Kasumi-1 (cell line): ENCODE data around the gene ADCYAP1.
"Not testable (repeated sequence)": the region's sequence is repeated elsewhere in the genome, so short reads cannot be mapped to it uniquely, and the experiment has no call there.

Experiments used
- DNase-seq, 2 experiments: peaks; one replicate each; lab custom pipeline; 2025; lab: John Stamatoyannopoulos, UW

The ADCYAP1 gene

GRCh38 chr18:904218-905090 lies at the start of gene ADCYAP1:
Gene ADCYAP1, plus strand, starts transcription at chr18:904871. Its CDS starts 516 bp downstream, at chr18:905387.
- no peak for DNase-seq

DNA sequence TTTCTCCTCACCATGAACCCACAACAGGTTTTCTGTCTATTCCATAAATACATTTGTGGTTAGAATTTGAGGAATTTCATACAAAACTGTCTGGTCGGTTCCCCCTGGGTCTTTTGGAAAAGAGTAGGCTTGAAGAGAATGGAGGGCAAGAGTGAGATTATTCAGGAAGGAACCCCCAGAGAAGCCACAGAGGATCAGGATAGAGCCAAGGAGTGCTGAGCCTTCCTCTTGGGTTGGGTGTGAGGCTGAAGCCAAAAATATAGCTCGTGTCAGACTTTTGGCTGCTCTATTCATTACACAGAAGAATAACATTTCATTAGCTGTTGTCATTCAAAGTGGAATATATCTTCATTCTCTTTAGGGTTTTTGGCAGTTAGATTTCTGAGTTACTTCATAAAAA lies 46.7 kb upstream of the ADCYAP1 start:
- no peak for DNase-seq

DNA sequence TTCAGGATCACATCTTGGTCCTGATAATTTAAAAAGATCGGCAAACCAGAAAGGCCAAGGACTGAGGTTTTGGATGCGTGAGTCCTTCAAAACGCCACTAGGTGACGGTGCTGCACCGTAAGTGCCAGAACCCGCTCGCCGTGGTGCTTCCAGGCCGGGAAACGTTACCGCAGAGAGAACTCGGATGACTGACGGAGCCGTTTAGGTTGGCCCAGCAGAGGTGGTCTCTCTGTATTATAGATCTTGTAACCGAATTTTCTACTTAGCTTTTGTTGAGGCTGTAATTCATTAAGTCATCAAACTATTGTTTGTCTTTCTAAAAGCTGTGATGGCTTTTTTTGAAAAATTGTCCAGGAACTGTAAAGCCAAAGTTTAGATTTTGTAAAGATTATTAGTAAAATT lies 39.8 kb upstream of the ADCYAP1 start:
- DNase-seq, result peak; percentile 84 to 88

GRCh38 chr18:867257-867656 lies 37.4 kb upstream of the ADCYAP1 start:
- no peak for DNase-seq

GRCh38 chr18:873426-873825 lies 31.2 kb upstream of the ADCYAP1 start:
- not testable (repeated sequence) for DNase-seq

- no peak for DNase-seq
These were observed 28.8 kb upstream of the ADCYAP1 start for GRCh38 chr18:875912-876311.

GRCh38 chr18:877238-877637 lies 27.4 kb upstream of the ADCYAP1 start:
- DNase-seq, result no peak

DNA sequence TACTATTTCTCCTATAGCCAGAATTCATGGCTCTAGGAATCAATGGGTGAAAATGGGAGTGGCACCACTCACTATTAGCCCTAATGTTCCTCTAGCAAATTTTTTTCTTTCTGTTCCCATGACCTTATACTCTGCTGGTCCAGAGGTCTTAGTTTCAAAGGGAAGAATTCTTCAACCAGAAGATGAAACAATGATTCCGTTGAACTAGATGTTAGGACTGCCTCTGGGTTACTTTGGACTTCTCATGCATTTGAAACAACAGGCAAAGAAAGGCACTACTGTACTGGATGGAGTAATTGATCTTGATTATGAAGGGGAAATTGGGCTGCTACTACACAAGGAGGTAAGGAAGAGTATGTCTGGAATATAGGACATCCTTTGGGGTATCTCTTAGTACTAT lies 18.6 kb upstream of the ADCYAP1 start:
- no peak for DNase-seq

DNA sequence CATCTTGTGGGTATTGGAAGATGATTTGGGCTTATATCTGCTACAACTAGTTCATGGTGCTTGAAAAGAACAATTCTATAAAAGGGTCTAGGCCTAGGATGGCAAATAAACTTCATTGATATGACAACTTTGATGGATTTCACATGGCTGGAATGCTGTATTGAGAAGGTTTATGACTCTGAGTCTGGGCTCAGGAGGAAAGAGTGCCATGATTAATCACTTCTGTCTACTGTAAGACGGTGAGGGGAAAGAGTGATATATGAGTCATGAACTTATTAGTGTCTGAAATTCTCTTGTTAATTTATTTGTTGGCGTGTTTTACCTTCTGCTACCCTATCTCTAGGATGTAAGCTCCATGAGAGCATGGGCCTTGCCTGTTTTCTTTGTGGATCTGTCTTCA lies 17.0 kb upstream of the ADCYAP1 start:
- DNase-seq, result no peak

DNA sequence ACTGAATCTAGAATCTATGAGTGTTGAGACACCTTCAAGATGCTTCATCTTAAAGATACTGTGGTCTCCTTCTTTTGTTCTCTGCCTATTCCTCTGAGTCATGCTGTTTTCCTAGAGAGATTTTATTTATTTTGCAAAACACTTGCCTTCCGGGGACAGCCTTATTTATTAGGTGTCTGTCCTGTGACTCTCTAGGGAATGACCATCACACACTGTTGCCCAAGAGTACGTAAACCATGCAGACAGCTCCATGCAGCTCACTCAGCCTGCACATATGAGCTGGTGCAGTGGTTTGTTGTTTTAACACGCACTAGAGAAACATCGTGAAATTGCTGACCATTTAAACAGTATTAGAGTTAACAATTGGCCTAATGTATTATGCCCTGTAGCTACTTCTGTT lies 12.4 kb upstream of the ADCYAP1 start:
- DNase-seq, result no peak

DNA sequence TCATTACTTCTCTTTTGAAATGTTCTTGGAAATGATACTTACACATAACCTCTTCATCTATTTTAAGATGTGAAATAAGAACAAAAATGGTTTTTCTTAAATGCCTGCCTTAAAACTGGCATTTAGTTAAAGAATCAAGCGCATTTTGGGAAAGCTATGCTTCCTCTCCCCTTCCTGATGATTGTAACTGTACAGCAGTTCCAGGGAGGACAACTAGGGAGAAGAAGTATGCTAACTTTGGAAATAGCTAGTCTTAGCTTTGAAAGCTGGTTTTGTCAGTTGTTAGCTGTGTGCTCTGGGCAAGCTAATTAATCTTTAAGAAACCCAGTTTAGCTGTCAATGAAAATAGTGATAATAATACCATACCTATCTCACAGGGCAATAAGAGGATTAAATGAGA lies 8.4 kb upstream of the ADCYAP1 start:
- DNase-seq, result no peak

DNA sequence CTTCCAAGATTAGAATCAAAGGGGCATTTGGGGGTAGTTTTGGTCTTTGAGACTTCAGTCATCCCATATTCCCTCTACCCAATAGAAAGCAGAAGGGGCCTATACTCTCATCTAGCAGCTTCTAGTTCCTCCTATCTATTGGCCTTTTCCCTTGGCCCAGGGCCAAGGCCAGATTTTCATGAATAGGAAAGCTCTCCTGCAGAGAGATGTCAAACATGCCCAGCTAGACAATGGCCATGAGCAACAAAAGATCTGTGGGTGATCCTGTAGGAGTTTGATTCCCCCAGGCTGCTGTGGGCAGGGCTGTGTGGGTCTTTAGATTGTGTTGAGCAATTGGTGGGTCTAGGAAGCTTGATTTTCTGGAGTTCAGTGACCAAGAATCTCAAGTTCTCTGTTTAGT lies 2.9 kb upstream of the ADCYAP1 start:
- DNase-seq, result no peak

DNA sequence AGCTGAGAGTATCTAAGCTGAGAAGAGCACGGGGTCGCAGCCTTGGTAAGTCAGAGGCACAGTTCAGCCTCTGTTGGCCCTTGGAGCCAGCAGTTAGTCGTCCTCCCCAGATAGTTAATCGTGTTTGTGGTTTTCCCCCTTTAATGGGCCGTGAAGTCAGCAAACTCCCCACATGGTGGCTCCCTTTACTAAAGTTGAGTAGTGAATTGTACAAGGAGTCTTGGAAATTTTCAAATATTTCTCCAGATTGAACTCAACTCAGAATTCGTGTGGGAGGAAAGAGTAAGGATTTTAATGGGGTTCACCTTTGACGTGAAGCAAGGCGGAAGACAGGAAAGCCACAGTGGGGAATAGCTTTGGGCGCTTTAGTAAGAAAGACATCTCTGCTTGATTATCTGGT lies 2.4 kb upstream of the ADCYAP1 start:
- no peak for DNase-seq

- DNase-seq, result peak; percentile 56 to 58
These were observed 970 bp upstream of the ADCYAP1 start for GRCh38 chr18:903701-904100.

- no peak for DNase-seq
These were observed 756 bp downstream of the ADCYAP1 start for GRCh38 chr18:905307-905947.

DNA sequence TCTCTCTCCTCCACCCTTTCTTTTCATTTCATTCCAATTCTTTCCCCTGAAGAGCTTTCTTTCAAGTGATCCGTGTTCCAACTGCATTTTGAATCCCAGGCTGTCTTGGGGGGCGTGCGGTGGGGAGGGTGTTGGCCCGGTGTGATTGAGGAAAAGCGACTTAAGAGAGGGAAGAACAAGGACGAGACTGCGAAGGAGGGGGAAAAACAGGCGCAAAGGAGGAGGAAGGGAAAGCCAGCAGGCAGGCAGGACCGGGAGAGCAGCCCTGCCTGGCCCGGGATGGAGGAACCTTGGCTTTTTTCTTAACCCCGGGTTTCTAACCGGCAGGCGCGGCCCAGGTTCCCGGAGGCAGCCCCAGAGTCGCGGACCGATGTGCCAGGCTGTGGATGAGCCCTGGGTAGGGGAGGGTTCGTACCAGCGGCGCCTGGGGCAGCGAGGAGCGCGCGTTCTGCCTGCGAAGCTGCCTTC lies 1.3 kb downstream of the ADCYAP1 start:
- no peak for DNase-seq

DNA sequence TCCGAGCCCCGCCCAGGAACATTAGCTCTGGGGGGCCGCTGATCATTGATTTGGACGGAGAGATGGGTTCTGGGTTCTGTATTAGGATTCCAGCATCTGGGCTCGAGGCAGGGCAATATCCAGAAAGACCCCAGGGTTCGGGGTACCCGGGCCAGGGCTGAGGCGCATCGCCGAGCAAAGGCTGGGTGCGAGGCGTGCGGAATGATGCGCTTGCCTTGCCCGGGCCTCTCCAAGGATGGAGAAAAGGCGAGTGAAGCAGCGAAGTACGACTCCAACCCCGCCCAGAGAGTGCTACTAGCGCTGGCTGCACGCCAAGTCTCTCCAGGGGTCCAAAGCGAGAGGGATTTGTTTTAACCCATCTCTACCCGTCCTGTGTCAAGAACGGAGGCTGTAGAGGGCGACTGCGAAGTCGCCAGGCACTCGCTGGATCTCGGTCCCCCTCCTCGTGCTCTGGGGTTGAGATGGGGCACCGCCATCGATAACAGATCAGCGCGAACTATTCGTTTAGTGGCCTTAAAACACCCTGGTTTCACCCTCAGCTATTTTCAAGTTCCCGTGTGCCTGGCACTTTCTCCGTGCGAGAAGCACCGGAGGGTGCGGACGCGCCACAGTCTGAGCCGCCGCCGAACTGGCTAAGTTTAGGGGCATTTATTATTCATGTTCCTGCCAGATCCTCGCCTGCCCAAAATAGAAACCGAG lies 1.9 kb downstream of the ADCYAP1 start:
- no peak for DNase-seq

GRCh38 chr18:907115-907884 lies 2.6 kb downstream of the ADCYAP1 start:
- DNase-seq, result no peak

GRCh38 chr18:907885-908757 lies 3.5 kb downstream of the ADCYAP1 start:
- DNase-seq, result no peak

- no peak for DNase-seq
These were observed 4.4 kb downstream of the ADCYAP1 start for GRCh38 chr18:908758-909724.
